Measurements from ENCODE around the gene RIPOR1.

The RIPOR1 gene

GRCh38 chr16:67542464-67542863 lies 13.8 kb downstream of the RIPOR1 start:
- no peak overlapping the region for H3K4me3 ChIP-seq (ENCODE audit: low read length)
- DNase-seq (ENCODE audit: low read depth) = no peak
- TF ChIP-seq, protein P1, sequence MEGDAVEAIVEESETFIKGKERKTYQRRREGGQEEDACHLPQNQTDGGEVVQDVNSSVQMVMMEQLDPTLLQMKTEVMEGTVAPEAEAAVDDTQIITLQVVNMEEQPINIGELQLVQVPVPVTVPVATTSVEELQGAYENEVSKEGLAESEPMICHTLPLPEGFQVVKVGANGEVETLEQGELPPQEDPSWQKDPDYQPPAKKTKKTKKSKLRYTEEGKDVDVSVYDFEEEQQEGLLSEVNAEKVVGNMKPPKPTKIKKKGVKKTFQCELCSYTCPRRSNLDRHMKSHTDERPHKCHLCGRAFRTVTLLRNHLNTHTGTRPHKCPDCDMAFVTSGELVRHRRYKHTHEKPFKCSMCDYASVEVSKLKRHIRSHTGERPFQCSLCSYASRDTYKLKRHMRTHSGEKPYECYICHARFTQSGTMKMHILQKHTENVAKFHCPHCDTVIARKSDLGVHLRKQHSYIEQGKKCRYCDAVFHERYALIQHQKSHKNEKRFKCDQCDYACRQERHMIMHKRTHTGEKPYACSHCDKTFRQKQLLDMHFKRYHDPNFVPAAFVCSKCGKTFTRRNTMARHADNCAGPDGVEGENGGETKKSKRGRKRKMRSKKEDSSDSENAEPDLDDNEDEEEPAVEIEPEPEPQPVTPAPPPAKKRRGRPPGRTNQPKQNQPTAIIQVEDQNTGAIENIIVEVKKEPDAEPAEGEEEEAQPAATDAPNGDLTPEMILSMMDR (conservative IDR thresholded peaks at IDR 0.05; ENCODE audit: low read depth, low read length) = no peak

GRCh38 chr16:67543036-67543435 lies 14.4 kb downstream of the RIPOR1 start:
- H3K4me3 ChIP-seq (ENCODE audit: low read length) = no peak overlapping the region
- no peak for DNase-seq (ENCODE audit: low read depth)
- TF ChIP-seq, protein P1 (conservative IDR thresholded peaks at IDR 0.05; ENCODE audit: low read depth, low read length) = no peak

GRCh38 chr16:67543582-67543981 lies 15.0 kb downstream of the RIPOR1 start:
- no peak for DNase-seq (ENCODE audit: low read depth)
- TF ChIP-seq, protein P1 (conservative IDR thresholded peaks at IDR 0.05; ENCODE audit: low read depth, low read length) = no peak
- no peak overlapping the region for H3K4me3 ChIP-seq (ENCODE audit: low read length)

DNA sequence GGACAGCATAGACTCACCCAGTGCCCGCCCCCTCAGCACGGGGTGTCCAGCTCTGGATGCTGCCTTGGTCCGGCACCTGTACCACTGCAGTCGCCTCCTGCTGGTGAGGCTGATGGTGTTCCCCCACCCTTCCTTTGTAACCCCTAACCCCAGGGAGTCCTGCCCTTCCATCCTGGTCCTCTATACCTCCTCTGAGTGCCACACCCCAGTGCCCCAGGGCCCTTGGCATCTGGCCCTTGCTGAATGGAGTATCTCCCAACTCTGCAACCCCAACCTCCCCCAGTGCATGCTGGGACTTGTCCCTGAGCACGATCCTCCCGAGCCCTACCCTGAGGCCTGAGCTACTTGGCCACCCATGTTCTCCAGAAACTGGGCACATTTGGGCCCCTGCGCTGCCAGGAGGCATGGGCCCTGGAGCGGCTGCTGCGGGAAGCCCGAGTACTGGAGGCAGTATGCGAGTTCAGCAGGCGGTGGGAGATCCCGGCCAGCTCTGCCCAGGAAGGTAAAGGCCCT lies 15.8 kb downstream of the RIPOR1 start:
- TF ChIP-seq, protein P1 (conservative IDR thresholded peaks at IDR 0.05; ENCODE audit: low read depth, low read length) = peak; percentile 31
- no peak overlapping the region for H3K4me3 ChIP-seq (ENCODE audit: low read length)
- no peak for DNase-seq (ENCODE audit: low read depth)

DNA sequence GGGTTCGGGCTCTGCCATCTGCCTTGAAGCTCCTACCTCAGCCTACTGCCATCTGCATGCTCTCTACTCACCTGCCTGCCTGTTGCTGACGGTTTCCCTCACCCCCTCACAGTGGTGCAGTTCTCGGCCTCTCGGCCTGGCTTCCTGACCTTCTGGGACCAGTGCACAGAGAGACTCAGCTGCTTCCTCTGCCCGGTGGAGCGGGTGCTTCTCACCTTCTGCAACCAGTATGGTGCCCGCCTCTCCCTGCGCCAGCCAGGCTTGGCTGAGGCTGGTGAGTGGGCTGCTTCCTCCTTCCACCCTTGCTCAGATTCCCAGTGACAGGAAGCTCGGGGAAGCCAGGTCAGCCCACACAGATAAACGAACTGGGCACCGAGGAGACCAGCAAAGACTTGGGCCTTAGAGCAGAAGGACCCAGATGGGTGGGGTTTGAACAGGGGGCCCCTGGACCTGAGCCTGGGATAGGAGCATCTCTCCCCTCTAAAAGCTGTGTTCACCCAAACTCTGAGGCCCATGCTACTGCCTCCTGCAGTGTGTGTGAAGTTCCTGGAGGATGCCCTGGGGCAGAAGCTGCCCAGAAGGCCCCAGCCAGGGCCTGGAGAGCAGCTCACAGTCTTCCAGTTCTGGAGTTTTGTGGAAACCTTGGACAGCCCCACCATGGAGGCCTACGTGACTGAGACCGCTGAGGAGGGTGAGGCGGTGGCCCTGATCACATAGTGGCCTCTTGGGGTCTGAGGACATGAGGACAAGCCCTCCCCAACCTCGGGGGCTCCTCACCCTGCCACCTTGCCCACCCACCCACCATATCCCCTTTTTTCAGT lies 16.4 kb downstream of the RIPOR1 start:
- H3K4me3 ChIP-seq (ENCODE audit: low read length) = no peak overlapping the region
- TF ChIP-seq, protein P1 (conservative IDR thresholded peaks at IDR 0.05; ENCODE audit: low read depth, low read length) = no peak
- DNase-seq (ENCODE audit: low read depth) = no peak

DNA sequence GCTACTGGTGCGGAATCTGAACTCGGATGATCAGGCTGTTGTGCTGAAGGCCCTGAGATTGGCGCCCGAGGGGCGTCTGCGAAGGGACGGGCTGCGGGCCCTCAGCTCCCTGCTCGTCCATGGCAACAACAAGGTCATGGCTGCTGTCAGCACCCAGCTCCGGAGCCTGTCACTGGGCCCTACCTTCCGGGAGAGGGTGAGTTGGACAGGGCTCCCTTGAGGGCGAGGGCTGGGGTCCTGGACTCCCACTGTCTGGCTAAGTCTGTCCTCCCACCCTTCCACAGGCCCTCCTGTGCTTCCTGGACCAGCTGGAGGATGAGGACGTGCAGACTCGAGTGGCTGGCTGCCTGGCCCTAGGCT lies 17.0 kb downstream of the RIPOR1 start:
- no peak for DNase-seq (ENCODE audit: low read depth)
- no peak overlapping the region for H3K4me3 ChIP-seq (ENCODE audit: low read length)
- TF ChIP-seq, protein P1 (conservative IDR thresholded peaks at IDR 0.05; ENCODE audit: low read depth, low read length) = no peak

DNA sequence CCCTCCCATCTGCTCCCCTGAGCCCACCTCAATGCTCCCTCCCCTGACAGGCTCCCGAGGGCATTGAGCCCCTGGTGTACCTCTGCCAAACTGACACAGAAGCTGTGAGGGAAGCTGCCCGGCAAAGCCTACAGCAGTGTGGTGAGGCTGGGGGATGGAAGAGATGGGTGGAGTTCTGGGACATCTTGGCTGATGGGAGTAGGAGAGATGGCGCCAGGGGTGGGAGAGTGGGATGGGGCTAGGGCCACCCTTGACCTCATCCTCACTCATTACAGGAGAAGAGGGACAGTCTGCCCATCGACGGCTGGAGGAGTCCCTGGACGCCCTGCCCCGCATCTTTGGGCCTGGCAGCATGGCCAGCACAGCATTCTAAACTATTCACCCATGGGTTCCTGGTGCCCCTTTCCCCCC lies 17.5 kb downstream of the RIPOR1 start:
- DNase-seq (ENCODE audit: low read depth) = no peak
- TF ChIP-seq, protein P1 (conservative IDR thresholded peaks at IDR 0.05; ENCODE audit: low read depth, low read length) = no peak
- H3K4me3 ChIP-seq (ENCODE audit: low read length) = no peak overlapping the region
